ENCODE measurements around the gene SLC5A12.

GRCh38 chr11:26687351-26687750, 34.5 kb downstream of the SLC5A12 start:
- no peak for TF ChIP-seq CTCF (IDR thresholded peaks at IDR 0.05; ENCODE audit: poor library complexity, severe bottlenecking)
- no peak for TF ChIP-seq EZH2 (IDR thresholded peaks at IDR 0.05; ENCODE audit: borderline replicate concordance, insufficient read depth, low read length, poor library complexity, severe bottlenecking)
- no peak for TF ChIP-seq REST (IDR thresholded peaks at IDR 0.05; ENCODE audit: borderline replicate concordance)
- TF ChIP-seq POLR2AphosphoS5 (IDR thresholded peaks at IDR 0.05), result no peak
- TF ChIP-seq EP300 (conservative IDR thresholded peaks at IDR 0.05; ENCODE audit: poor library complexity, severe bottlenecking), result no peak

Measured in neural cell (in vitro differentiated cells).